Kidney glomerular epithelial cell (primary cell): ENCODE data around the gene KRTCAP3.

Experiments
- DNase-seq: peaks from one replicate; lab custom pipeline; 2025; lab: John Stamatoyannopoulos, UW

The KRTCAP3 gene

GRCh38 chr2:27441226-27441926, 805 bp upstream of the KRTCAP3 start:
- DNase-seq, result no peak

- DNase-seq, result no peak
Measured at GRCh38 chr2:27442920-27443282, 720 bp downstream of the KRTCAP3 start.

GRCh38 chr2:27445155-27445554, 3.0 kb downstream of the KRTCAP3 start:
- DNase-seq, result no peak

GRCh38 chr2:27445615-27446014, 3.4 kb downstream of the KRTCAP3 start:
- no peak for DNase-seq

- no peak for DNase-seq
Measured at GRCh38 chr2:27446057-27446456, 3.9 kb downstream of the KRTCAP3 start.

GRCh38 chr2:27448381-27448780, 6.2 kb downstream of the KRTCAP3 start:
- no peak for DNase-seq

GRCh38 chr2:27451095-27451494, 8.9 kb downstream of the KRTCAP3 start:
- DNase-seq, result no peak

- no peak for DNase-seq
Measured at GRCh38 chr2:27453968-27454367, 11.8 kb downstream of the KRTCAP3 start.

GRCh38 chr2:27461118-27461517, 18.9 kb downstream of the KRTCAP3 start:
- DNase-seq, result no peak

GRCh38 chr2:27464443-27464842, 22.3 kb downstream of the KRTCAP3 start:
- DNase-seq, result no peak

- DNase-seq, result no peak
Measured at GRCh38 chr2:27471961-27472360, 29.8 kb downstream of the KRTCAP3 start.

GRCh38 chr2:27485496-27485895, 43.3 kb downstream of the KRTCAP3 start:
- DNase-seq, result no peak

- DNase-seq, result no peak
Measured at GRCh38 chr2:27489118-27489497, 46.9 kb downstream of the KRTCAP3 start.

- peak; percentile 96 for DNase-seq
Measured at GRCh38 chr2:27489498-27490397, 47.6 kb downstream of the KRTCAP3 start, which contains the start of gene IFT172. Gene IFT172 (minus strand): TSS chr2:27489743. CDS start chr2:27489653, 90 bp downstream.

GRCh38 chr2:27492557-27492956, 50.4 kb downstream of the KRTCAP3 start:
- DNase-seq, result no peak

- DNase-seq, result no peak
Measured at GRCh38 chr2:27493948-27494283, 51.7 kb downstream of the KRTCAP3 start.
